Skeletal muscle cell (primary cell): ENCODE measurements around the gene DERA.
"Not testable (repeated sequence)": the region's sequence is repeated elsewhere in the genome, so short reads cannot be mapped to it uniquely, and the experiment has no call there.

ENCODE experiments used
- DNase-seq: peaks from one replicate; pipeline ENCODE4 v3.0.0-alpha.2; 2010; ENCODE audit warnings: low read depth
- H3K4me3 ChIP-seq: 2 replicates; pipeline ENCODE4 v1.5.1; 2011; ENCODE audit warnings: low read depth, mild to moderate bottlenecking, control low read depth, low read length, moderate library complexity

The DERA gene

DNA sequence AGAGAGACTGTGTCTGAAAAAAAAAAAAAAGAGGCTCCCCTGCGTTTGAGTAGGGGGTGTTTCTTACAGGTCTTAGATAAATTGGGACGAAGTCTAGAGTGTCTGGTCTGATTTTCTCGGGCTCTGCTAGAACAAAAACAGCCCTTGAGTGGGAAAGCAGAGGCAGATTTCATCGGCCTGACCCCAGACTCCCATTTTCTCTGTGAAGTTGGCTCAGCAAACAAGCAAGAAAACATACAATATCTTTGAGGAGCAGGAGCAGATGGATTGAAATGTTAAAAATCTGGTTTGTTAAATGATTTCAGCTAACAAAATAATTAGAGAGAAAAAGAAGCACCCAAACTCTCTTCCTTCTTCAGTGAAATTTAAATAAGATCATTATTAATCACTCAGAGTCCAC is 44.1 kb downstream of the DERA start:
- no peak for DNase-seq
- no peak overlapping the region for H3K4me3 ChIP-seq

DNA sequence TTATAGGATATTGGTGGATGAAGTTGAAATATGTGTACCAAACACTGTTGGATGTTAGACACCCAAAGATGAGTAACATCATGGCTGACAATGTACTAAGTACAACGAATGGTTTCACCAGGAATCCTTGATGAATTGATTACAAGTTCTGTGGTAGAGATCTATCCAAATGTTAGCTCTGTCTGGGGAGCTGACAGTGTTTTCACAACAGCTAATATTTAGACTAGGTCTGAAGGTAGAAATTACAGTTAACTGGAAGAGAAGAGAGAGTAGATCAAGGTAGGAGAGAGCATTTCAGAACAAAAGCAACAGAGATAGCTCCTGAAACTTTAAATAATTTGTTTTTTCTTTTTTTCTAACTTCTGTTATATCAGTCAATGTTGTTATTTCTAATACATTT is 44.9 kb downstream of the DERA start:
- no peak for DNase-seq
- H3K4me3 ChIP-seq = no peak overlapping the region

DNA sequence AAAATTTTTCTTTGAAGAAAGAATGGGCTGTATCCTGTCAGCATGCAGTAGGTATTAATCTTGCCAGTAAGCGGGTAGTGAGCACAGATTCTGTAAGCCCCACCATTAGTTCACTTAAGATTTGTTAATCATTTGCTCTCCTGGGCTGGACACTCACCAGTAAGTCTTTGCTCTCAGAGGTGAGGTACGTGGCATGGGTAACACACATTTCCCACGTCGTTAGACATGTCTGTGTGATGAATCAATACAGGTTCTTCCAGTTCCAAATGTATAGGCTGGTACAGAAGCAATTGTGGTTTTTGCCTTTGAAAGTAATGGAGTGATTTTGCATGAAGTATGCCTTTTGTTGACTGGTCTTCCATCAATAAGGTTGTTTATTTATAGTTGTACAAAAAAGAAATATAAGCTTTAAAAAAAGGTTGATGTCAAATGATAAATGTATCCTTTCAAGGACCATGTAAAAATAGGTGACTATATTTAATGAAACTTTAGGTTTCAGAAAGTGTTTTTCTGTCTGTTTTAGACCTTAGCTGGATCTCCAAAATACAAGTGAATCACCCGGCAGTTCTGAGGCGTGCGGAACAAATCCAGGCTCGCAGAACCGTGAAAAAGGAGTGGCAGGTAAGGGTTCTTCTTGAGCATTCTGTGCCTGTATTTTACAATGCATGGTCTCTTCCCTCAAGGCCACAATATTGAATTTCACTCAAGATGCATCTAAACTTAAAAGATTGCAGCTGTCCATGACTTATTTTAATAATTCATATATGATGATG is 45.5 kb downstream of the DERA start:
- no peak overlapping the region for H3K4me3 ChIP-seq
- DNase-seq = no peak

DNA sequence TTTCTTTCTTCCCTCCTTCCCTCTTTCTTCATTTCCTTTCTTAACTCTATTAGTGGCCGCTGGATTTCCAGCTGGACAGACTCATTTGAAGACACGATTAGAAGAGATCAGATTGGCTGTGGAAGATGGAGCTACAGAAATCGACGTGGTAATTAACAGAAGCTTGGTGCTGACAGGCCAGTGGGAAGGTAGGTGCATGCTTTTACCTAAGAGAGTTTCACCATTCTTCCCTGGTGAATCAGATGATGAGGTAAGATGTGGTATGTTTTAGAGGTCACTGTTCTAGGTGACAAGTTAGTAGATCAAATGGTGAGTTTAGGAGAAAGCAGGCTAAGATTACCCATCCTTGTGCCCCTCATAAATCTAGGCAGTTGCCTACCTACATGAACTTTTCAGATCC is 51.6 kb downstream of the DERA start:
- DNase-seq = no peak
- no peak overlapping the region for H3K4me3 ChIP-seq

DNA sequence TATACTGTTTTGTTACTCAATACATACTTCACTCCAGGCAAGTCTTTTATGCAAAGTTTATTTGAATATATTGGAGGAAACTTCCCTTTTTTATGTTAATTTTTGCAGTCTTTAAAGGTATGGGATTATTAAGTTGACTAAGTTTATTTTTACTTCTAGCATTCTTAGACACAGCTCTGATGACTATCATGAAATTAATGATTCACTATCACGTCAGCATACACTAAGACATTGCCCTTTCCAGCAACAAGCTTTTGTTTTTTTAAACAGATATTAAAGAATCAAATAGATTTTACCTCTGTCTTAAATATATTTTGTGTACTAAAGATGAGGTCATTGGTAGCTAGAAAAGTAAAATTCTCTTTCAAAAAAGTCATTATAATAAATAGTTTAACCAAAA is 52.1 kb downstream of the DERA start:
- DNase-seq = no peak
- no peak overlapping the region for H3K4me3 ChIP-seq

DNA sequence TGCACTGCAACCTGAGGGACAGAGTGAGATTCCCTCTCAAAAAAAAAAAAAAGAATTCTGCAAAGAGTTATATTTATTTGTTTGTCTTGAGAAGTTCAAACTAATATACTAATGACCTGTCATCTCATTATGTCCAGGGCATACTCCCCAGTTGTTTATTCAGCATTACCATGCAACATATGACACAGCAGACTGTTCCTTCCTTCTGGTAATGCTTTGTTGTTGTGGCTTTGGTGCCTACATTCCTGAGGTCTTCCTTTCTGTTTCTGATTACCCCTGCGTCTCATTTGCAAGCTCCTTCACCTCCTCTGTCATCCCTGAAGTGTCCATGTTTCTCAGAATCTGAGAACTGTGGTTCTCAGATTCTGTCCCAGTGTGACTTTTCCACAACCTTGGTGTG is 55.3 kb downstream of the DERA start:
- DNase-seq = no peak
- H3K4me3 ChIP-seq = no peak overlapping the region

DNA sequence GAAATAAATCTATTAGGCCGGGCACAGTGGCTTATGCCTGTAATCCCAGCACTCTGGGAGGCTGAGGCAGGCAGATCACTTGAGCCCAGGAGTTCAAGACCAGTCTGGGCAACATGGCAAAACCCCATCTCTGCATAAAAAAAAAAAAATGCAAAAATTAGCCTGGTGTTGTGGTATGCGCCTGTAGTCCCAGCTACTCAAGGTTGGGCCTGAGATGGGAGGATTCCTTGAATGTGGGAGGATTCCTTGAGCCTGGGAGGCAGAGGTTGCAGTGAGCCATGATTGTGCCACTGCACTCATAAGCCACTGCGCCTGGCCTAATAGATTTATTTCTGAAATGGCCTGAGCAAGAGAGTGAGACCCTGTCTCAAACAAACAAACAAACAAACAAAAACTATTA is 55.9 kb downstream of the DERA start:
- H3K4me3 ChIP-seq, DNase-seq: not testable (repeated sequence)

DNA sequence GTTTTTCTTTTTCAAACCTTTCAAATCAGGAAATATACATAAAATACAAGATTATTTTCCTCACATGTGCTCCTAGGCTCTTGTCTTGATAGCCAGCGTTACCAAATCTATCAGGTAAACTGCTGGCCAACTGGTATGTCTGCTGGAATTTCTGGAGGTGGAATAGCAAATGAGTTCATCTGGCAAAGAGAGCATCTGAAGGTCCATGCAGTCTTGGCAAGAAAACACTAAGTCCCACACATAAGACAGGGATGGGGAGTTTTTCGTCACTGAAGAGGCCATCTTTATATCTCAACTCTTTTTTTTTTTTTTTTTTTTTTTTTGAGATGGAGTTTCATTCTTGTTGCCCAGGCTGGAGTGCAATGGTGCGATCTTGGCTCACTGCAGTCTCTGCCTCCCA is 60.1 kb downstream of the DERA start:
- no peak for DNase-seq
- H3K4me3 ChIP-seq = no peak overlapping the region

DNA sequence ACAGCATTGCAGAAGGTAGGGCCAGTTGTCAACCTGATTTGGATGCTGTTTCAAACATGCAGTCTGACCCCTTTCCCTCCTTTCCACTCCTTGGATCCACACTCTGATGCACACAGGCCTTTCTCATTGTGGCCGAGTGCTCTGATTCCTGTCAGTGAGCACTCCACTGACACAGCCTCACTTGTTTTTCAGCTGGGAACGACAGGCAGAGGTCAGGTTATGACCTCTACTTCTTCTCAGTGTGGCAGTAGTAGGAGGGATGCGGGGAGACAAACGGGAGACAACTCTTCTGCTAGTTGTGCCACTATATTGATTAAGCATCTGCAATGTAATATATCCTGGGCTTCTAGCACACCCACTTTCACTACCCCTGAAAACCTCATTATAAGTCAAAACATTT is 61.8 kb downstream of the DERA start:
- H3K4me3 ChIP-seq = no peak overlapping the region

DNA sequence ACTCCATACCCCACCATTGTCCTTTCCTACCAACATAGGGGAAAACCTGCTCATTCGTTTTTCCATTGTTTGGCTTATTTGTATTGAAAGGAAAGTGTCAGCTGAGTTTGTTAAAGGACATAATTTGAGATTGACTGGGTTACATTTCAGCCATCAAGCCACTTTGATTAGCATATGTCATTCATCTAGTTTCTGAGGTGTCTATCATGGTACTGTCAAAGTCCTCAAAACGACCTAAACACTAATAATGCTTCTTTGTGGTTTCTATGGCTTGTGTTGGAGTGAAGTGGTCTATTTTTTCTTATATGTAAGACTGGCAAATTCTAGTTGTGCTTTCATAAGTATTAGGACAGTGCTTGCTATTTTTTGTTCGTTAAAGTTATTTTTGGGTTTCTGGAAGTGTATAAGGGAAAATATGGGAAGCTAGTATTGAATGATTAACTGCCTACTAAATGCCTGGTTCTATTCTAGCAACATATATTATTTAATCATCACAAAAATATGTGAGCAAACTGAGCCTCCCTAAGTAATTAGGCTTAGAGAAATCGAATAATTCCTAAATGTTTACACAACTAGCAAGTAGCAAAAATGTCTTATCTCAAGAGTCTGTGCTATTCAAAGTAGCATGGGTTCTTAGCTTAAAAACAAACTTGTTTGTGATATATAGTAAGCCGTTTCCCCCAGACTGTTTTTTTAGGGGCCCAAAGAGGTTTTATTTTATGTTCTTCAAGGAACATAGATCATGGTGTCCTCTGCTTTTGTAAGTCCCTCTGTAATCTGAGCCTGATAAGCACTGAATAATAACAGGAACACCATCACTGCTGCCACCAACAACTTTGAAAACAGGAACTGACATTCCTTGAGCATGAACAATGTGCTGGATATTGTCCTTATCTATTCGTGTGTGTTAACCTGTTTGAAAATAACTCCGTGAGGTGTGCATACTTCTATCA is 67.1 kb downstream of the DERA start:
- peak; percentile 69 for DNase-seq
- no peak overlapping the region for H3K4me3 ChIP-seq

More for the DNA sequence above, 61.8 kb downstream of the DERA start:
- no peak for DNase-seq

DNA sequence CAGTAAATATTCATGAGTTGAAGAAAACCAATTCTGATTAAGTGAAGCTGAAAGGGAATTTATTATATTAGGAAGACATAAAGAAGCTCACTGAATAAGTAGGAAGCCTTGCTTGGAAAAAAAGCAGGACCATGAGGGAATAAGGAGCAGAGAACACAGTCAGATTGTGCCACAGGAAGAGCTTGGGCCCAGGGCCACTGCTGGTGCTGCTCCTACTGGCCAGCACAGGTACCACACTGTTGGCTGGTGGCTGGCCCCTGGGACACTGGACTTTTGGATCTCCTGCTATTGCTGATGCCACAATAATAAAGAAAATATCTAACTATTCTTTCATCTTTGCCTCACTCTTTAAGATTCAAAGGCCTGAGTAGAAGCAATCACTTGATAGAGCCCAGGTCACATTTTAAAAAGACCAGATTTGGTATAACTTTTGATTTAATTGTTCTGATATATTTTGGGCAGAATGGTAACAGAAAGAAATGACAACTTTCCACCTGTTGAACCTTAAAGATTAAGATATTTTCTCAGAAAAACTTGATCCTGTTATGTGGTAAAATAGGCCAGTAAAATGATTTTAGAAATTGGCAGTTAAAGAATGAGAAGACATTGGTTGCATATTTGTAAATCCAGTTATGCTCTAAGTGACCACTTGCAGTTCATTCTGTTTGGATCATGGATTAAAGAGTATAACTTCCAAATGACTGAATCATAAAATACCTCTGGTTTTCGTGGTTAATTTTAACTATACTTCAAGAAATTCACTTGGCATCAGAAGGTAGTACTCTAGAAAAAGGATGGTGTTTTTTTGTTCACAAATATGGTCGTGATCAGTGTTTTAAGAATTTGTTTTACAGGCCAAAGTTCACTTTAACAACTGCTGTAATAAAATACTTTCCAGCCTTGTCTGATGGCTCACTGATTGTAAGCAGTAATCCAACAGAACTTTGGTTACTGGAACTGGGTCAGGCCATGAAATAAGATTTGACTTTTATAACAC is 68.3 kb downstream of the DERA start:
- no peak overlapping the region for H3K4me3 ChIP-seq
- peak; percentile 59 for DNase-seq

DNA sequence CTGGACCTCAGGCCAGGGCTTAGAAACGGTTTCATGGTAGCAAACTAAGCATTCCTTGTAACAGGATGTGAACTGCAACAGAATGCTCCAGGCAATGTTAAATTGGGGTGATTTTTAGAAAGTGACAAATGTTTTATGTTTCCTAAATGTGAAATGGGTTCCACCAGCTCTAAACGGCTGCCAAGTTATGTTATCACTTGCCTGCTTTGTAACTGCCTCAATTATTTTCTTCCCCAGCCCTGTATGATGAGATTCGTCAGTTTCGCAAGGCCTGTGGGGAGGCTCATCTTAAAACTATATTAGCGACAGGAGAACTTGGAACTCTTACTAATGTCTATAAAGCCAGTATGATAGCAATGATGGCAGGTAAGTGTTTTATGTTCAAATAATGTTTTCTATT is 70.9 kb downstream of the DERA start:
- DNase-seq = no peak
- no peak overlapping the region for H3K4me3 ChIP-seq

DNA sequence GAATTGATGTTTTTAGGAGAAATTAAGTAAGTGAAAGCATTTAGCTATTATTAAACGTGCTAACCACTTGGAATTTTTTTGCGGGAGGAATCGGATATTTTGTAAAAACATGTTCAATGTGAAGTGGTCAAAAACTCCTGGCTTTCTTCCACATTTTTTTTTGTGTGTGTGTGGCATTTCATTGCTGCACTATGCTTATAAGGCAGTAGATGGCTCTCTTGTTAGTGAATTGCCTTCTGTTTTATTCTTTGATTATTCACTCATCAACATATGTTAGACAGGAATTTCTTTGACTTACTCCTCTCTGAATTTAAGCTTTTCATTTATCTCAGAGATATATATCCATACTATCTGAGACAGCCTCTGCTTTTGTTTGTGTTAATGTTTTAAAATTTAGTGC is 71.3 kb downstream of the DERA start:
- H3K4me3 ChIP-seq = no peak overlapping the region
- DNase-seq = no peak

DNA sequence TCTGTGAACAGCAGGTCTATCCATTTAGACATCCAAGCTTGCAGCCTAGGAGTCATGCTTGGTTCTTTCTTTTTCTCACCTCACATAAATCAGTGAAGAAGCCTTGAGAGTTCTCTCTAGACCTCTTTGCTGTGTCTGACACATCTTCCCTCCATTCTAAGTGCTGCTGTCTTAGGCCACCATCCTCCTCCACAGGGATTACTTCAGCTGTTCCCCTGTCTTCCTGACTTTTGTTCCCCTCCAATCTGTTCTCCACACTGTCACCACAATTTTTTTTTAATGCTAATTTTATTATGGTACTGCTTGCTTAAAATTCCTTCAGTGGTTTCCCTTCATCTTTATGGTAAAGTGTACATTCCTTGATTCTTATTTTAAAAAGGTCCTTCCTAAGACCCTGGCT is 71.8 kb downstream of the DERA start:
- no peak for DNase-seq
- H3K4me3 ChIP-seq = no peak overlapping the region

DNA sequence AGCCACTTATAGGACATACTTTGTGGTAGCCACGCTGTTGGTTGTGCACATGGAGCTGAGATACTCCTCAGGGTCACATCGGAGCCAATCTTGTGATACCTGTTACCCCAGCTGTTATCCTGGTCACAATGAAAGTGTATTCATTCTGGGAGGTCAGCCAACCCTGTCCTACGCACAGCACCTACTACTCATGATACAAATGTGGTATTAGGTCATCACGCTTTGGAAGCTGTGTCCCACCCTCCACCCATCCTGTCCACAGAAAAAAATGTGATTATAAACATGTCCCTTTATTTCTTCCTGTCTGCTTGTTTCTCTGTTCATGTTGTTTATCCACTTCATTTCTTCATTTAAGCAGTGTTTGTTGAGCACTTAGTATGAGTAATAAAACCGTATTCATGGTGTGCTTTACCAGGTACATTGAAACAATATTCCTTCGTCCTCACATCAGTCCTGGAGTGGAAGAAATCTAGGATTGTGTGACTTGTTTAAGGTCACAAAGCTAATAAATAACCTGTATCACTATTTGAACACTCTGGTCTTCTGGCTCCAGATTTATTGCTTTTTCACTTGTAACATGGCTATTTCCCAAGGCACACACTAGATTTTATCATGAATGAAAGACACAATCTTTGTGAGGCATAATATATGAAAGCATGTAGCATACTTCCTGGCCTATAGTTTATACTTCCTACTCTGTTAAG is 73.1 kb downstream of the DERA start:
- H3K4me3 ChIP-seq = no peak overlapping the region
- no peak for DNase-seq

DNA sequence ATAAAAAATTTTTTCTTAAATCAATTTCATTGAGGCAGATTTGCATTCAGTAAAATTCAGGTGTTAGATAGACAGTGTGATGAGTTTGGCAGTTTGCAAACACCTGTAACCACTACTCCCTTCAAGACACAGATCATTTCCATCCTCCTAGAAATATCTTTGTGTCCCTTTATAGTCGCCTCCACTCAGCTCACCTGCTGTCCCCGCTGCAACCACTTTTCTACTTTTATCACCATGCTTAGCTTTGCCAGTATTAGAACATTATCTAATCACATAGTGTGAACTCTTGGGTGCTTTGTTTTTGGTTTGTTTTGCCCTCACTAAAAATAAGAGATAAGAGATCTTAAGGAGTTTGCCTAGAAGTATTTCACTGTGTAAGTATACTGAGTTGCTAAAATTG is 73.8 kb downstream of the DERA start:
- H3K4me3 ChIP-seq = no peak overlapping the region
- DNase-seq = no peak

DNA sequence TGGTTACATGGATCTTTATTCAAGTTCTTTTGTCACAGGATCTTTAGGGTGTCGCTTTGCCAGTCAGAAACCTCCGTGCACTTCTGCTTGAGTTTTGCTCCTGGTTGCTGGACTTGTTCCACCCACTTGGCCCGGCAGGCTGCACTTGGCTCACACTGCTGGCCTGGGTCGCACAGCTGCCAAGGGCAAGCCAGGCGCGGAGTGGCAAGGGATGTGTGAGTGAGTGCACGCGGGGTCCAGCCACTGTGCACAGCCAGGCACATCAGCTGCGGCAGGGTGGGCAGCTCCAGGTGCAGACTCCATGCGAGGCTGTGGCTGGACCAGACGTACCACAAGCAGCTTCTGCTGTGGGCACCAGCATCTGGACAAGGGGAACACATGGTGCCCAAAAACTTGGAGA is 76.6 kb downstream of the DERA start:
- H3K4me3 ChIP-seq = no peak overlapping the region

DNA sequence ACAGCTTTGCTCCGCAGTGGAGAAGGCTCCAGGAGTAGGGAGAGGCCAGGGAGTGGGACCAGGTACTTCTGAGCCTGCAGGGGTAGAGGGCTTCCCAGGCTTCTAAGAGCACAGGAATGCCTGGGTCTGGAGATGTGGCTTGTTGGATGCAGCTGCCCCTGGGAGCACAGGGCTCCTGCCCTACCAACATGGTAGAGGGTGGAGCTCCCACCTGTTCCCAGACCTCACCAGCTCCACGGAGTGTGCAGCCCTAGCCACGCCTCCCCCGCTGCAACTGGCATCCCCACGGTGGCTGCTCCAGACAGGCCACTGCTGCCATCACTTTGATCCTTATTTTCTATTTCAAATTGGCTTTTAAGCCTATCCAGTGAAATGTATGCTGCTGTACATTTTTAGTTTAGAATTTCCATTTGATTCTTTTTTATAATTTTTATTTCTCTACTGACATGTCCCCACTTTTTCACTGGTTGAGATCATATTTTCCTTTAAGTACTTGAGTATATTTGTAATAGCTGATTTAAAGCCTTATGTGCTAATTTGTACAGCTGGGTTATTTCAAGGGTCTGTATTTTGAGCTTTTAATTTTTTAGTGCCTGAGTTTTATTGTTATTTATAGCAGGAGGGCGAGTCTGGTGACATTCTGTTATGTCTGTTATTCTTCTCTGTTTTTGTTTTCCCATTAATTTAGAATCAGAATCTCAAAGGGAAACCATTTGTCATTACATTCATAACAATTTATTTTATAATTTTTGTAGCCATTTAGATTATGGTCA is 78.0 kb downstream of the DERA start:
- no peak overlapping the region for H3K4me3 ChIP-seq
- no peak for DNase-seq

More for the DNA sequence above, 76.6 kb downstream of the DERA start:
- no peak for DNase-seq
